DND-41 (cell line): ENCODE data around the gene ADORA3.

ENCODE experiments used
- CTCF ChIP-seq: IDR thresholded peaks from 2 replicates; pipeline ENCODE4 v1.5.1; 2012; ENCODE audit warnings: borderline replicate concordance, low read length, moderate library complexity, mild to moderate bottlenecking; ENCODE audit not compliant: poor library complexity, severe bottlenecking; ENCODE audit errors: extremely low read depth
- EZH2 ChIP-seq: IDR thresholded peaks from 3 replicates; pipeline ENCODE4 v1.6.1; 2012; ENCODE audit warnings: borderline replicate concordance, low read depth, mild to moderate bottlenecking, moderate library complexity, low read length, inconsistent platforms; ENCODE audit not compliant: severe bottlenecking

- TF ChIP-seq CTCF (no peak), EZH2 (no peak)
Observed at GRCh38 chr1:111489604-111490003, 13.8 kb downstream of the ADORA3 start.
